M059J (cell line): ENCODE data around the gene TTC38. TPM values are rescaled to one million over a fixed set of nuclear protein-coding genes. Genes with fewer than 3 reads are reported as not detected.
"Not testable (repeated sequence)": the region's sequence is repeated elsewhere in the genome, so short reads cannot be mapped to it uniquely, and the experiment has no call there.

Source experiments
- DNase-seq: peaks from one replicate; pipeline ENCODE4 v3.0.0-alpha.2; 2012; ENCODE audit warnings: low read depth
- total RNA-seq: library from RNA; depleted of rRNA; stranded (reverse); fragments of >200 nt; shearing (Covaris generic); gene quantifications from 2 replicates; pipeline ENCODE4 v1.2.3, GENCODE V29; 2014

TTC38 gene
- total RNA-seq, 1 experiment from 2014 or later, result 20.0 TPM

GRCh38 chr22:46245511-46245910 lies 22.3 kb upstream of the TTC38 start:
- DNase-seq, result no peak

GRCh38 chr22:46246178-46246577 lies 21.6 kb upstream of the TTC38 start:
- DNase-seq, result no peak

DNA sequence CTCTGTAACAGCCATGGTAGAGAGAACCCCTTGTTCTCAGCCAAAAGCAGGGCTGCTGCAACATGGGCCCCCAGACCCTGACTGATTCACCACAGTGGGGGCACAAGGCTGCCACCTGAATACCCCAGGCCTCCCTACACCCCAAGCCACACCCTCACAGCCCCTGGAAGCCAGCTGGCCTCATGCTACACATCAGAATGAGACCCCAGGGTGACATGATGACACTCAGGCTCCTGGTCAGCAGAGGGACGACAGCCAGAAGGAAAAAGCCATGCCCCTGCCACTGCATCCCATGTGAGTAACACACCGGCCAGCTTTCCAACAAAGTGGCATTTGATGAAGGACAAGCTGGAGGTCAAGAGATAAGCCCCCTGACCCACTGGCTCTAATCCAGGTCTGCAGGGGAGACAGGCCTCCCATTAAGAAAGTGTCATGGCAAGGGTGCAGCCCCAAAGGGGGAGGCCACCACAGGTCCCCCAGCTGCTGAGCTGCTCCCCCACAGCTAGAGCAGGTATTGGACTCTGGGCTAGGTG lies 20.3 kb upstream of the TTC38 start:
- no peak for DNase-seq

GRCh38 chr22:46250035-46250782 lies 17.6 kb upstream of the TTC38 start, which contains the start of gene CDPF1:
TSS of gene CDPF1 (minus strand) at chr22:46250293. CDS start at chr22:46248284, 2,009 bp downstream.
- peak; percentile 84 for DNase-seq

DNA sequence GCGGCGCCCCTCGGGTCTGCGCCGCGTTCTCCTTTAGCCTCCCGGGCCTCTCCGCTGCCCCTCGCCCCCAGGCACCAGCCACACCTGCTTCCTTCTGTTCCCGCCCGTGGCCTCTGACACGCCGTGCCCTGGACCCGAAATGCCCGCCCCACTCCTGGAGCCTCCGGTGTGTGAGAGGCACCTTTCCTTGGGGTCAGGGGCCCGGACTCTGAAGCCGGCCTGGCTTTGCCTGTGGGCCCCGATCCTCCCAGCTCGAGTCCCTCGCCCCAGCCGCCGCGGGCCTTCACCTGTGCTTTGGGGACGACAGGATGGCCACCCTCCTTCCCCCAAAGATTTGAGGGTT lies 17.1 kb upstream of the TTC38 start:
- DNase-seq, result no peak

DNA sequence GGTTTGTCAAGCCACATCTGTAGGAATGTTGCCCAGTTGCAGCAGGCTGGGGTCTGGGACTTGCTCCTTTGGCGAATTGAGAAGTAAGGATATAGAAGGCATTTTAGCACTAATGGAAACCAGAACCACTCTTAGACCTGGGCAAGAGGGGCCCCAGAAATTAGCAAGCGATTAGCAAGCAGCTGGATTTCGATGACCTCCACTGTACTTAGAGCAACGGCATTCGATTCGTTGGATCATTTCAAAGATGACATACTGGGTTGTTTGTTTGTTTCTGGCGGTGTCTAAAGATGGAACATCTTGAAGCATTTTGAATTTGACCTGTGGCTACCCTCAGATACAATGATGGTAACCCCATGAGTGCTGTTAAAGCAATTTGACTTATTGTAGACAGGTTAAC lies 16.5 kb upstream of the TTC38 start:
- no peak for DNase-seq

GRCh38 chr22:46251816-46252380 lies 15.9 kb upstream of the TTC38 start:
- DNase-seq, result no peak

DNA sequence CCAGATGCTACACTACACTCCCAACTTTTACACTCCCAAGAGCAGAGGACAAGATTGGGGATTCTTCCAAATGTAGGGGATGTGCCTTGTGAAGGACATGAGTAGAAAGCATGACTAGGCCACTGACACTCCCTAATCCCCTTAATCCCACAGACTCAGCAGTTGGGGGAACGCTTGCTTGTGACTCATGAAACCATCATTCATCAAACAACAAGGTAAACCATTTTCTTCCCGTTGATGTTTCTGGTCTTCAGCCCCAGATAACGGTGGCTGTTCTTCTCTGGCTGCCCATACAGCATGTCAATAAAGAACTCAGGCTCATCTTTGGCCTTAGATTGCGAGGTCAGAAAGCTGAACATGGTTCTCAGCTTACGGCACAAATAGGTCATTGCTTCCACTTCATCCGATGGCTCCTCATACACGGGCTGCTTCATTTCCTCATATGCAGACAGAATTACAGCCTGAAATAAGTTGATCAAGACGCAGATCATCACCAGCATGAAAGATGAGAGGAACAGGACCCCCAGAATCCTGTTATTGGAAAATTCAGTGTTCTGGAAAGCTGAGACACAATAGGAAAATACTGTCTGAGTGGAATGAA lies 11.3 kb upstream of the TTC38 start:
- no peak for DNase-seq

- no peak for DNase-seq
Measured at GRCh38 chr22:46259374-46259773, 8.4 kb upstream of the TTC38 start.

GRCh38 chr22:46260038-46260437 lies 7.8 kb upstream of the TTC38 start:
- no peak for DNase-seq

GRCh38 chr22:46262449-46263215 lies 5.2 kb upstream of the TTC38 start:
- no peak for DNase-seq

GRCh38 chr22:46263216-46263590 lies 4.6 kb upstream of the TTC38 start, which contains the start of gene PKDREJ:
TSS of gene PKDREJ (minus strand) at chr22:46263343. CDS start at chr22:46263322, 21 bp downstream.
- no peak for DNase-seq

GRCh38 chr22:46264520-46264919 lies 3.3 kb upstream of the TTC38 start:
- not testable (repeated sequence) for DNase-seq

- not testable (repeated sequence) for DNase-seq
Measured at GRCh38 chr22:46265627-46266026, 2.2 kb upstream of the TTC38 start.

- DNase-seq, result peak; percentile 12
Measured at GRCh38 chr22:46269564-46269963, 1.8 kb downstream of the TTC38 start.

DNA sequence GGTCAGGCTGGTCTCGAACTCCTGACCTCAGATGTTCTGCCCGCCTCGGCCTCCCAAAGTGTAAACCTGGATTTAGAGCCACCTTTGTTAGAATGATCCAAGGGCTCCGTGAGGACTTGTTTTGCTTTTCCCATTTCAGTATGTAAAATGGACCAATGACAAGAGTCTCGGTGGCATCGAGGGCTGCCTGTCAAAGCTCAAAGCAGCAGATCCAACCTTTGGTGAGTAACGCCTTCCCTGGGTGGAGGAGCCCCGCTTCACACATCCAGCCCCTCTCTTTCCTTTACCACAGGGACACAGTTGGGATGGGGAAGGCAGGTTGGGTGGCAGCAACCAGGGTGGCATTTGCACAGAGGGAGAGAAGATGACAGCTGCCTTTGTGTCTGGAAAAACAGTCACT lies 4.4 kb downstream of the TTC38 start:
- DNase-seq, result no peak

GRCh38 chr22:46272762-46273431 lies 5.1 kb downstream of the TTC38 start:
- no peak for DNase-seq

DNA sequence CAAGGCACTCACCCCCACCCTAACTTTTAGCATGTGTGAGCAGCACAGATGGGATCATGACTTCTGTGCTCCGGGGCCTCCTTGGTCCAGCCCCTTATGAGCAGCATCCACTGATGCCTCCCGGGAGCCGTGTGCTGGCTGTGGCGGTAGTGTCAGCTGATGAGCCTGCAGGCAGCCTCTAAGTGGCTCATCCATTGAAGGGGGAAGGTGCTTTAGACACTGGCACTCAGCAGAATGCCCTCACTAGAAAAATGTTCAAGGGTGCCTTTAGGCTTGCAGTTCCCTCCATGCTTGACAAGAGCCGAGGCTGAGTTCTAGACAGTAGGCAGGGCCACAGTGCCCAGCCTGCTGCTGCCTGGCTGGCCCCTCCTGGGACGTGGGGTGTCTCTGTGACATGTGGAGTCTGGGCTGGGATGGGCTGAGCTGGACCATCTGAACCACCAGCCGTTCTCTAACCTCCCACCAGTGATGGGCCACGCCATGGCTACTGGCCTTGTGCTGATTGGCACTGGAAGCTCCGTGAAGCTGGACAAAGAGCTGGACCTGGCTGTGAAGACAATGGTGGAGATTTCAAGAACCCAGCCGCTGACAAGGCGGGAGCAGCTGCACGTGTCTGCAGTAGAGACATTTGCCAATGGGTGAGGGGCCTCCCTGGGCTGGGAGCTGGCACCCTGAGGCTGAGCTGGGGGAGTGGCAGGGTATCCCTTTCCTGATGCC lies 5.8 kb downstream of the TTC38 start:
- no peak for DNase-seq

DNA sequence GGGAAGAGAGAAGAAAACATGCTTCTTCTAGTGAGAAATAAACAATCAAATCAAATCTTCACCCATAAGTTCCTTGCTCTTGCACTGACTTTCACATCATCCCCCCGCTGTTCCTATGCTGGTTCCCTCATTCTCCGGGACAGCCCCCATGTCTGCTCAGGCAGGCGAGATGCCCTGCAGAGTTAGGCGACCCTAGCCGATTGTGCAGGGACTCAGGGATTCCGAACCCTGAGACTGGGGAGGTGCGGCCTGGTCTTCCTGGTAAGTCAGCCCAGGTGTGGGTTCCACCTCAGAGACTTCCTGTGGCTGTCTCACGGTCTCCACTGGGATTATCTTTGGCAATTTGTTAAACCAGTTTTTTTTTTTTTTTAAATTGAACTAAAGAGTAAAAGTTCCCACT lies 6.6 kb downstream of the TTC38 start:
- DNase-seq, result no peak

DNA sequence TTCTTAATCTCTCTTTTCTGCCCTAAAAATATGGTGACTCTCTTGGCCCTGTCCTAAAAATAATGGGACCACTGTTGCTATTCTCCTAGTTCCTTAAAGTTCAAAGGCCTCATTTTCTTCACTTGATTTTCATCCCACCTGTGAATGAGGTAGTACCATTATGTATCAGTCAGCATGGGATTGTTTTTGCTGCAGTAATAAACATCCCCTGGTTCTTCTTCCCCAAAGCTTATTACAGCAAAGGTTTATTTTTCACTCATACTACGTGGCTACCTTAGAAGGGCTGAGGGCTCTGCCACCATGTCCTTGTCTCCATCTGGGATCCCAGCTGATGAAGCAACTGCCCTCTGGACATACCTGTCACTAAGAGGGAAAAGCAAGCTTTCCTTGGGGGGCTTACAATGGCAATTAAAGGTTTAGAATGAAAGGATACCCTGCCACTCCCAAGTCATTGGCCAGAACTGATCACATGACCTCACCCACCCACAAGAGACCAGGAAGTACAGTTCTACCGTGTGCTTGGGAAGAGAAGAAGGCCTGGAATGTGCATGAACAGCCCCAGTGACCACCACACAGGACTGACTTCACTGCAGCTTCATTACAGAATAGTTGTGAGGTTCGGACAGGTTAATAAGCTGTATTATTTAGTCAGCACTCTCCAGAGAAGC lies 7.8 kb downstream of the TTC38 start:
- no peak for DNase-seq
